ENCODE data around the gene TMEM94.

The TMEM94 gene

GRCh38 chr17:75460295-75460694 lies 3.9 kb downstream of the TMEM94 start:
- H3K4me3 ChIP-seq (ENCODE audit: control insufficient read depth, low read depth, low read length): no peak overlapping the region
- TF ChIP-seq CTCF (conservative IDR thresholded peaks at IDR 0.05; ENCODE audit: control insufficient read depth, insufficient read depth, low read depth, low read length): no peak
- no peak for DNase-seq (ENCODE audit: low read depth)

GRCh38 chr17:75463603-75464002 lies 7.2 kb downstream of the TMEM94 start:
- TF ChIP-seq CTCF (conservative IDR thresholded peaks at IDR 0.05; ENCODE audit: control insufficient read depth, insufficient read depth, low read depth, low read length): no peak
- no peak overlapping the region for H3K4me3 ChIP-seq (ENCODE audit: control insufficient read depth, low read depth, low read length)
- no peak for DNase-seq (ENCODE audit: low read depth)

- DNase-seq (ENCODE audit: low read depth): no peak
- TF ChIP-seq CTCF (conservative IDR thresholded peaks at IDR 0.05; ENCODE audit: control insufficient read depth, insufficient read depth, low read depth, low read length): no peak
- no peak overlapping the region for H3K4me3 ChIP-seq (ENCODE audit: control insufficient read depth, low read depth, low read length)
Observed at GRCh38 chr17:75465039-75465438, 8.6 kb downstream of the TMEM94 start.

- TF ChIP-seq CTCF (conservative IDR thresholded peaks at IDR 0.05; ENCODE audit: control insufficient read depth, insufficient read depth, low read depth, low read length): no peak
- no peak for DNase-seq (ENCODE audit: low read depth)
- no peak overlapping the region for H3K4me3 ChIP-seq (ENCODE audit: control insufficient read depth, low read depth, low read length)
Observed at GRCh38 chr17:75468291-75468754, 11.9 kb downstream of the TMEM94 start.

GRCh38 chr17:75468779-75469373 lies 12.4 kb downstream of the TMEM94 start:
- no peak overlapping the region for H3K4me3 ChIP-seq (ENCODE audit: control insufficient read depth, low read depth, low read length)
- DNase-seq (ENCODE audit: low read depth): no peak
- no peak for TF ChIP-seq CTCF (conservative IDR thresholded peaks at IDR 0.05; ENCODE audit: control insufficient read depth, insufficient read depth, low read depth, low read length)

- no peak for TF ChIP-seq CTCF (conservative IDR thresholded peaks at IDR 0.05; ENCODE audit: control insufficient read depth, insufficient read depth, low read depth, low read length)
- DNase-seq (ENCODE audit: low read depth): no peak
- H3K4me3 ChIP-seq (ENCODE audit: control insufficient read depth, low read depth, low read length): no peak overlapping the region
Observed at GRCh38 chr17:75471207-75471606, 14.8 kb downstream of the TMEM94 start.

- DNase-seq (ENCODE audit: low read depth): no peak
- H3K4me3 ChIP-seq (ENCODE audit: control insufficient read depth, low read depth, low read length): no peak overlapping the region
- no peak for TF ChIP-seq CTCF (conservative IDR thresholded peaks at IDR 0.05; ENCODE audit: control insufficient read depth, insufficient read depth, low read depth, low read length)
Observed at GRCh38 chr17:75472119-75472518, 15.7 kb downstream of the TMEM94 start.

Measured in fibroblast of mammary gland (primary cell).